Gastroesophageal sphincter (tissue), 3 donors: ENCODE measurements around the gene SYNGR3.

ENCODE experiments used
- EP300 ChIP-seq: sonication (generic); formaldehyde crosslinking; IDR thresholded peaks from one replicate; pipeline ENCODE4 v1.6.1; 2017; ENCODE audit warnings: antibody characterized with exemption, mild to moderate bottlenecking
- POLR2A ChIP-seq, 2 donors: fragments of 450-650 bp; IDR thresholded peaks; one replicate each; pipeline ENCODE4 v1.6.1; 2017; ENCODE audit warnings: antibody characterized with exemption in 2 of 2, mild to moderate bottlenecking in 2 of 2, moderate library complexity in 1 of 2
- POLR2AphosphoS5 ChIP-seq: sonication (generic); formaldehyde crosslinking; IDR thresholded peaks from one replicate; pipeline ENCODE4 v1.6.1; 2017; ENCODE audit warnings: antibody characterized with exemption
- TF ChIP-seq, protein P1 (sequence below), 4 experiments: fragments of 200-600 bp in 2 of 4; fragments of 450-650 bp in 2 of 4; sonication (generic) in 1 of 4; IDR thresholded peaks; one replicate each; pipeline ENCODE4 v1.5.1; 2017 to 2019; ENCODE audit warnings: antibody characterized with exemption in 4 of 4, mild to moderate bottlenecking in 2 of 4, moderate library complexity in 2 of 4

DNA sequence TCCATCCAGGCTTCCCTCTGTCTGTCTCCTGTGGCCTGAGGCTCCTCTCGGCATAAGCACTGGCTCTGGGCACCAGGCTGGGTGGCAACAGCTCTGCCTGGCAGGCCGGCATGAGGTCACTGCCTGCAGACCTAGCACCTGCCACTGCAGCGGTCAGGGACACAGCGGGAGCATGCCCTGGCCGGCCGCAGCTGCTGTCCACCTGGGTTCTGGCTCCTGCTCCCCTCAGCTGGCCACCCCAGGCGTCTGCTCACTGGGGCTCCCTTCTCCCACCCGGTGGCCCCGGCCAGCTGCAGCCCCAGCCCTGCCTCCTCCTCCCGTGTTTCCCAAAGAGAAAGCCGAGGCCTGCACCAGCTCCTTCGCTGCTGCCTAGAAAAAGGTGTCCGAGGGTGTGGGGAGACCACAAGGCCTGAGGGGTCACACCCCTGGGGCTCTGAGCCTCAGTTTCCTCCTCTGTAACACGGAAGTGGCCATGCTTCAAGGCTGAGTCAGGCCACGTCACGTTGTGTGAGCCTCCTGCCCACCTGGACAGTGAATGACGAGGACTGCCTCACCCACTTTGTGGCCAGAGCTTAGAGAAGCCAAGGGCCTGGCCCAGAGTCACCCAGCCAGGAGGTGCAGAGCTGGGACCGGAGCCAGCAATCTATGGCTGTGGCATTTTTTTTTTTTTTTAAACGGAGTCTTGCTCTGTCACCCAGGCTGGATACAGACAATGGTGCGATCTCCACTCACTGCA, 51.2 kb downstream of the SYNGR3 start:
- TF ChIP-seq, protein P1, sequence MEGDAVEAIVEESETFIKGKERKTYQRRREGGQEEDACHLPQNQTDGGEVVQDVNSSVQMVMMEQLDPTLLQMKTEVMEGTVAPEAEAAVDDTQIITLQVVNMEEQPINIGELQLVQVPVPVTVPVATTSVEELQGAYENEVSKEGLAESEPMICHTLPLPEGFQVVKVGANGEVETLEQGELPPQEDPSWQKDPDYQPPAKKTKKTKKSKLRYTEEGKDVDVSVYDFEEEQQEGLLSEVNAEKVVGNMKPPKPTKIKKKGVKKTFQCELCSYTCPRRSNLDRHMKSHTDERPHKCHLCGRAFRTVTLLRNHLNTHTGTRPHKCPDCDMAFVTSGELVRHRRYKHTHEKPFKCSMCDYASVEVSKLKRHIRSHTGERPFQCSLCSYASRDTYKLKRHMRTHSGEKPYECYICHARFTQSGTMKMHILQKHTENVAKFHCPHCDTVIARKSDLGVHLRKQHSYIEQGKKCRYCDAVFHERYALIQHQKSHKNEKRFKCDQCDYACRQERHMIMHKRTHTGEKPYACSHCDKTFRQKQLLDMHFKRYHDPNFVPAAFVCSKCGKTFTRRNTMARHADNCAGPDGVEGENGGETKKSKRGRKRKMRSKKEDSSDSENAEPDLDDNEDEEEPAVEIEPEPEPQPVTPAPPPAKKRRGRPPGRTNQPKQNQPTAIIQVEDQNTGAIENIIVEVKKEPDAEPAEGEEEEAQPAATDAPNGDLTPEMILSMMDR (IDR thresholded peaks at IDR 0.05): no peak
- no peak for TF ChIP-seq POLR2A (IDR thresholded peaks at IDR 0.05)
- TF ChIP-seq EP300: no peak
- TF ChIP-seq POLR2AphosphoS5: no peak
